SKM-1 treated with dmso at 0.1 percent for 144 hours (cell line): ENCODE results near the gene RPS8.
"Not testable (repeated sequence)": the region's sequence is repeated elsewhere in the genome, so short reads cannot be mapped to it uniquely, and the experiment has no call there.

Experiments
- DNase-seq: peaks from one replicate; lab custom pipeline; 2025; ENCODE audit not compliant: unreplicated experiment; lab: John Stamatoyannopoulos, UW

The RPS8 gene

DNA sequence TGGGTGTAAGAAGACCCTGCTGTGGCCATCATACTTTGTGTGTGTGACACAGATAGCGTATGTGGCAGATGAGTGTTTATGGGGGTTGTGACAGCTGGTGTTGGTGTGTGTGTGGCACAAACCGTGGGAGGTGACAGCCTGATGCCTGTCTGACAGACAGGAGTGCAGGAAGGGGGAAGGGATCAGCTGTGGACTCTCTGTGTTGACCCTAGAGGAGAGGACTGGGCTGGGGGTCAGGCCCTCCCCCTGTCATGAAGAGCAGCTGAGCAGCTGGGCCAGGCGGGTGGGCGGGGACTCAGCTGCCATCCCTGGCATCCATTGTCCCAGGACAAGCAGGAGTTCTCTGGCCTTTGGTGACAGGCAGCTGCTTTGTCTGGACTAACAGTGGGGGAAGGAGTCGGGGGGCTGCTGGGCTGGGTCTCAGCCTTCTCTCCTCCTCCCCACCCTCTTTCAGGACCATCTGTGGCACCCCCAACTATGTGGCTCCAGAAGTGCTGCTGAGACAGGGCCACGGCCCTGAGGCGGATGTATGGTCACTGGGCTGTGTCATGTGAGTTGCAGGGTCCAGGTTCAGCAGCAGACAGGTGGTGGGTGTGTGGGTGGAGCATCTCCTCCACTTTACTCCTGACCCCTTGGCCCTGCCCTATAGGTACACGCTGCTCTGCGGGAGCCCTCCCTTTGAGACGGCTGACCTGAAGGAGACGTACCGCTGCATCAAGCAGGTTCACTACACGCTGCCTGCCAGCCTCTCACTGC is 27.1 kb downstream of the RPS8 start:
- DNase-seq, result no peak

DNA sequence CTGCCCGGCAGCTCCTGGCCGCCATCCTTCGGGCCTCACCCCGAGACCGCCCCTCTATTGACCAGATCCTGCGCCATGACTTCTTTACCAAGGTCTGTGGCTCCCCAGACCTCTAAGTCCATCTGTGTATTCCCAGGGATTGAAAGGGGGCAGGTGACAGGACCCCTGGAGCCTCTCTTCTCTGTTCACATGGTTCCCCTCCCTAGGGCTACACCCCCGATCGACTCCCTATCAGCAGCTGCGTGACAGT is 27.6 kb downstream of the RPS8 start:
- DNase-seq, result no peak

DNA sequence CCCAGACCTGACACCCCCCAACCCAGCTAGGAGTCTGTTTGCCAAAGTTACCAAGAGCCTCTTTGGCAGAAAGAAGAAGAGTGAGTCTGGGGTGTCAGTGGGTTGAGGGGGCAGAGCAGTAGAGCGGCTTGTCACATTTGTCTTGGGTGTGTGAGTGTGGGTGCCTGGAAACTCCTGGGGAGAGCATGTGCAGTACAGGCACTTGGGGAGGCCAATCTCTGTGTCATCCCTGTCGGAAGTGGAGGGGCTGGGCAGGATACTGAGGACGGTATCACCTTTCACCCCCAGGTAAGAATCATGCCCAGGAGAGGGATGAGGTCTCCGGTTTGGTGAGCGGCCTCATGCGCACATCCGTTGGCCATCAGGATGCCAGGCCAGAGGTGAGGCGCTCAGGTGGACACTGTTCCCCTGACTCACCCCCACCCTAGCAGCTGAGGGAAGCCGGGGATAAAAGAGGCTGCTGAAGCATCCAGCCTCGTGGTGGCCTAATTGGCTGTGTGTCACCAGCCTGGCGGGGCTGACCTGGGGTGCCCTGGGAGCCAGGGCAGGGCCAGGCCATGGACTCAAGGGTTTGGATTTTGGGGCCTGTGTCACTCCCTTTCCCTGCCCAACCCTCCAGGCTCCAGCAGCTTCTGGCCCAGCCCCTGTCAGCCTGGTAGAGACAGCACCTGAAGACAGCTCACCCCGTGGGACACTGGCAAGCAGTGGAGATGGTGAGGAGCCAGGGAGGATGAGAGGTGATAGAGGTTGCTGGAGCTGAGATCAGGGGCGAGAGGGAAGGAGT is 28.2 kb downstream of the RPS8 start:
- no peak for DNase-seq

DNA sequence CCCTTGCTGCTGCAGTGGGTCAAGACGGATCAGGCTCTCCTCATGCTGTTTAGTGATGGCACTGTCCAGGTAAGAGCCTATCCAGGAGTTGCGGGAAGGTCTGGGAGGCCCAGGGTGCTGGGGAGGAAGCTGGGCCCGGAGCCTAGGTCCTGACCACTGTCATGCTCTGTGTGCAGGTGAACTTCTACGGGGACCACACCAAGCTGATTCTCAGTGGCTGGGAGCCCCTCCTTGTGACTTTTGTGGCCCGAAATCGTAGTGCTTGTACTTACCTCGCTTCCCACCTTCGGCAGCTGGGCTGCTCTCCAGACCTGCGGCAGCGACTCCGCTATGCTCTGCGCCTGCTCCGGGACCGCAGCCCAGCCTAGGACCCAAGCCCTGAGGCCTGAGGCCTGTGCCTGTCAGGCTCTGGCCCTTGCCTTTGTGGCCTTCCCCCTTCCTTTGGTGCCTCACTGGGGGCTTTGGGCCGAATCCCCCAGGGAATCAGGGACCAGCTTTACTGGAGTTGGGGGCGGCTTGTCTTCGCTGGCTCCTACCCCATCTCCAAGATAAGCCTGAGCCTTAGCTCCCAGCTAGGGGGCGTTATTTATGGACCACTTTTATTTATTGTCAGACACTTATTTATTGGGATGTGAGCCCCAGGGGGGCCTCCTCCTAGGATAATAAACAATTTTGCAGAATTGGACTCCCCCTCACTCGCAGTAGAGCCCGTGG is 30.1 kb downstream of the RPS8 start:
- no peak for DNase-seq

DNA sequence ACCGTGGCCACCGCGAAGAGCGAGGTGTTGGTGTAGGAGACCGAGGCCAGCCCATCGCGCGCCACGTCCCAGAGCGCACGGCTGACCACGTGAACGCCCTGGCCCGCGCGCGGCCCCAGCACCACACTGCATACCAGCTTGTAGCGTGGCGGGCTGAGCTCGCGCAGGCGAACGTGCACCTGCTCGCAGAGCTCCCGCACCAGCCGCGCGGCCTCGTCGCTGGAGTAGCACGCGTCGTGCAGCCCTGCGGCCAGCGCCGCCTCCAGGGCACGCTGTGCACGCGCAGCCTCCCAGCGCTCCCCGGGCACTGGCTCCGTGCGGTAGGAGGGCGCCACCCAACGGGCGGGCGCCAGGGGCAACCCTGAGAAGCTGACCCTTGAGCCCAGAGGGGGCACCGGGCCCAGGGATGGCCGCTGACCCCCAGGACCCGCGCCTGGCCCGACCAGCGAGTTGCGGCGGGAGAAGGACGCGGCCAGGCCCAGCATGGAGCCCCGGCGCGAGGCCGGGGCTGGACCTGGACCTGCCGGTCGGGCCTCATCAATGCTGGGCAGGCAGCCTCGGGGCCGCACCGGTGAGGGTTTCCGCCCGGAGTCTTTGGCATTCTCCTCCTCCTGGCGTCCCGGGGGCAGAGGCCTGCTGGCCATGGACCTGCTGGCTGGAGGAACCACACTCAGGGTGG is 30.8 kb downstream of the RPS8 start:
- no peak for DNase-seq

DNA sequence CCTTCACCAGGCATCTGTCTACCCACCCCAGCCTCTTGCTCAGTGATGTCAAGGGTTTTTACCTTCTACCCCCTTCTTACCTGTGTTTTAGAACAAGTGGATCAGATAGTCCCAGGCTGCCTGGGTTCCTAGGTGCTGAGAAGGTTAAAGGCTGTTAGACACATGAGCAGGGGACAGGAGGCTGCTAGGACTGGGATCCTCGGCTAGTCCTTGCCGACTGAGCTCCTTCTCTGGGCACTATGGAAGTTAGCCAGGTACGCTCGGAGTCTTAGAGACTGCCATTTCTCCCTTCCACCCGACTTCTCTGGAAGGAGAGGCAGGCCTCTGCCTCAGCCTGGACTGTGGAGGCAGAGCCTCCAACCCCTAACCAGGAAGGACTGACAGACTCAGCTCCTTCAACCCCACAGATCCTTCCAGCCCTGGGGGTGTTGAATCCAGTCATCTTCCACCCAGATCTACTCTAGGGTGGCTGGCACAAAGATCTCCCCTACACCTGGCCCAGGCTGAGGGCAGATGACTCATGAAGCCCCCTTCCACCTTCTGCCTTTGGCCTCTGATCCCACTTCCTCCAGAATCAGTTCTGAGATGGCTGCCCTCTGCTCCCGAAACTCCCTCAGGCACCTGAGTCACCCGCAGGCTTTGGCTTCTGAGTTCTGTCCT is 31.5 kb downstream of the RPS8 start, which contains the start of gene DYNLT4:
DYNLT4 (minus strand) TSS at position 648 of the 660 bp plus-strand sequence. CDS start 683 bp downstream, outside the sequence.
- DNase-seq, result no peak

DNA sequence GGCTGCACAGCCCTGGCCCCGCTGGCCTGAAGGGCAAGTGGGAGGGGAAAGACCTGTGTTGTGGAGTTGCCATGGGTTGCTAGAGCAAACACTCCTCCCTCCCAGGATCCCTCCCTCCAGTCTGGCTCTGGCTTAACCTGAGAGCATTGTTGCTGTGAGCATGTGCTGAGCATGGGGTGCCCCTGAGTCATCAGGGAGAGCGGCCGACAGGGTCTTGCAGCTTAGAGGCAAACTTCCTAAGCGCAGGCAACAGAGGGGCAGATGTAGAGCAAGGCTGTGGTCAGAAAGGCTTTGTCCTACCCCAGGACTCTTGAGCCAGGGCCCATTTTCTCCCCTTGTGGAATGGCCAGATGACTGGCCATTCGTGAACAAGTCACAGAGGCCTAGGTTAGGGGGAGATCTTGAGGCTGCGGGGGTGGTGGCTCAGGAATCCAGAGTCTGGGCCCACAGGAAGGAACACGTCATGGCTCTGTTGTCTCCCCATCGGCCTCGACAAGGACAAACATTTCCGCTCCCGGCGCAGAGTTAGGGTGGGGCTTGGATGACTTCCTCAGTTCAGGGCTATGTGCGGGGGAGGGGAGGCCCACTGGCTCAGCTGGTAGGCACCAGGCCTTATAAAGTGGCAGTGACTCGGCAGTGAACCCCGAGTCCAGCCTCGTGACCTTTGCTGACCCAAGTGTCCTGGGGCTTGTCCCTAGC is 32.2 kb downstream of the RPS8 start:
- peak; percentile 92 for DNase-seq

DNA sequence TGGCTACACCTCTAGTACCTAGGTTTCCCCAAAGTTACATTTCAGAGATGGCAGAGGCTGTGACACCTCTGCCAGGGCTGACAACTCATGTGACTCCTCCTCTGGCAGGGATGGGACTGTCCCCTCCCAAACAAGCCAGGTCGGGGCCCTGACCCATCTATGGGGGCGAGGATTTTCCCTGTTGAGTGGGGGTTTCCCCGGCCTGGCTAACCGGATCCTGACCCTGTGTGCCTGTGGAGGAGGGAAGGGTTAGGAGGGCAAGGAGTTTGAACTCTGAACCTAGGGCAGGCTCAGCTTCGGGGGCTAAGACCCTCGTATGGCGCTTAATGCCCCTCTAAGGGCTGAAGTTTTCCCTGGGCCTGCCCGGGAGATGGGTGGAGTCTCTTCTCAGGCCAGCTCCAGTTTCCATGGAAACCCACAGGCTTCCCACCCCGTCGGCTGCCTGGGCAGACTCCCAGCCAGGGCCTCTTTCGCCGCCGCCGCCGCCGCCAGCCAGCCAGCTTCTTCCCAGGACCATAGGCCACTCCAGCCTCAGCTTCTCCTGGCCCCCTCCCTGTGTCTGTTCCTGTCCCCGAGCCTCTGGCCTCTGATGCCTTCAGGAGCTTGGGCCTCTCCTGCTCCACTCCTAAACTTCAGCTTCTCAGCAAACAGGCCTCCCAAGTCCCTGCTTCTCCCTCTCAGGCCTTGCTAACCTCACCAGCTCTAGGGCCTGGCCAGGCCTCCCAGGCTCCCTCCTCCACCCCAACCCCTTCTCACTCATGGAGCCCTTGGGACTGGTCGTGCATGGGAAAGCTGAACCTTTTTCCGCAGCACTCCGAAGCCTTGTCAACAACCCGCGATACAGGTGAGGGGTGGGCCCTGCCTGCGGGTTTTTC is 33.0 kb downstream of the RPS8 start, which contains the start of gene BTBD19:
BTBD19 (plus strand) TSS at position 461 of the 875 bp plus-strand sequence; CDS start at position 759, 298 bp downstream.
- no peak for DNase-seq

DNA sequence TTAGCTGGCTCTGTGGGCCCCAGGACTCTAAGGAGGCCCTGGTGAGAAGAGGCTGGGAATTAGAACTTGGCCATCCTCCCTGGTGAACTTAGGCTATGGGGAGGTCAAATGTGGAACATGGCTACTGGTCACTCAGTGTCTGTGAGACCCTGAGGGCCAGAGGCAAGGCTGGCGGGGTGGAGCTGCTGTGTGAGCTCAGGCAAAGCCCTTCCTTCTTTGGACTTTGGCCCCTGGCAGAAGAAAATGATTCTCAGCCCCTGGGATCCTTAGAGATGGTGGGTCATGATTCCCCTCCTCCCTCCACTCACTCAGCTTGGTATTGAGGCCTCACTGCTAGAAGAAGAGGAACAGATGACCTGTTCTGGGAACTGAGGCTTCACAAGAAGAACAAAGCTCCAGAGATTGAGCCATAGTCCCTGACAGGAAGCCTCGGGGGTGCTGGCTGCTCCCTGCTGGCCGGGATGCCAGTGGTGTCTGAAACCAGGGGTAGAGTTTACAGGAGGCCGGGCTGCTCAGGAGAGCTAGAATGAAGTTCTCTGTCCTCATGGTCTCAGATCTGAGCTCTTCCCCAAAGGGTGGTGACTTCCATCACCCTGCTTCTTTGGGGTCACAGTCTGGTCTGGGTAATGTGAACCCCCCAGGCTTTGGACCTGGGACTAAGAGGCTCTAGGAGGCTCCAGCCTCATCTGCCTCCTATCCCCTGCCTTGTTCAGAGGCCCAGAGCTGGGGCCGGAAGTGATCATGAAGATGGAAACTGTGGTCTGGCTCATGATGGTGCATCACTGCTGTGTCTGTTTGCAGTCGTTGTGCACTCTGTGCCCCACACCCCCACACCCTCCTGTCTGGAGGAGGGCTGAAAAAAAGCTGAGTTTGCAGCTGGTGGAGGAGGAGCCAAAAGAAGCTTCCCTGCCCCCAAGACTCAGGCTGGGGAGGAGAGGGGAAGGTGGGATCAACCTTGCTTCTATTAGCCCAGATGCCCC is 33.9 kb downstream of the RPS8 start:
- peak; percentile 82 for DNase-seq

DNA sequence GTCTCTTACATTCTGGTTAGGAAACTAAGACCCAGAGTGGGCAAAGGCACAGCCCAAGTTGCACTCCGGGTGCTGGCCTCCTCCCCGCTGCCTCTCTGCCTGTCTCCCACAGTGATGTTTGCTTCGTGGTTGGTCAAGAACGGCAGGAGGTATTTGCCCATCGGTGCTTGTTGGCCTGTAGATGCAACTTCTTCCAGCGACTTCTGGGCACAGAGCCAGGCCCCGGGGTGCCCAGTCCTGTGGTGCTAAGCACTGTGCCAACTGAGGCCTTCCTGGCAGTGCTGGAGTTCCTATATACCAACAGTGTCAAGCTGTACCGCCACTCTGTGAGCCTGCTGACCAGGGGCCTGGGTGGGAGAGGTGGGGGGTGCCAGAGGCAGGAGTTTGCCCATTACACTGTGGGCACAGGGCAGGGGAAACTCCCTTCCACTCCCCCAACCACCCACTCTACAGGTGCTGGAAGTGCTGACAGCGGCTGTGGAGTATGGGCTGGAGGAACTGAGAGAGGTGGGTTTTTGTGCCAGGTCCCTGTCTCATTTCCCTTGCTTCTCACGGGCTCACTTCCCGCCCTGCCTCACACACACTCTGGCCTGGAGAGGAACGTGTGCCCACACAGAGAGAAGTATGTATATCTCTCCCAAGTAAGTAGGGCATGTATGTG is 34.9 kb downstream of the RPS8 start:
- DNase-seq, result no peak

DNA sequence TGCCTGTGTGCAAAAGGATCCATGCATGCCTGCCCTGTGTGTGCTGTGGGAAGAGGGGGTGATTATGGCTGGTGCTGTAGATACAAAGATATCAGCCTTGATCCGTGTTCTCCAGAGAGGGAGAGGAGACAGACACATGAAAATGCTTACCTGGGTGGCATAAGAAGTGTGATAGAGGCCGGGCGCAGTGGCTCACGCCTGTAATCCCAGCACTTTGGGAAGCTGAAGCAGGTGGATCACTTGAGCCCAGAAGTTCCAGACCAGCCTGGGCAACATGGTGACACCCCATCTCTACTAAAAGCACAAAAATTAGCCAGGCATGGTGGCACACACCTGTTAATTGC is 35.4 kb downstream of the RPS8 start:
- DNase-seq, result not testable (repeated sequence)

DNA sequence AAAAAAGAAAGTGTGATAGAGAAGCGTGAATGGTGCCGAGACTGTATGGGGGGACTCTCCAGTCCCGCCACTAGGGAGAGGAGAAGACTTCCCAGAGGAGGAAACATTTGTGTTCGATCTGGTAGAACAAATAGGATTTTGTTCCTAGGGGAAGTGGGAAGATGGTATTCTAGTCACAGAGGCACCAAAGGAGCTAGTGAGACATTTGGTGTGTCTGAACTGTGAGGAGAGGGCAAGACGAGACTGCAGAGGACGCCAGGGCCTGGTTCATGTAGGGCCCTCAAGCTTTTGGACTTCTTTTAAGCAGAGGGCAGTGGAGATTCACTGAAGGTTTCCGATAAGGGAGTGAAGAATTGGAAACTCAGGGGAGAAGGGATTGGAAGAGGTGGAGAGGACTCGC is 35.9 kb downstream of the RPS8 start:
- DNase-seq, result no peak

DNA sequence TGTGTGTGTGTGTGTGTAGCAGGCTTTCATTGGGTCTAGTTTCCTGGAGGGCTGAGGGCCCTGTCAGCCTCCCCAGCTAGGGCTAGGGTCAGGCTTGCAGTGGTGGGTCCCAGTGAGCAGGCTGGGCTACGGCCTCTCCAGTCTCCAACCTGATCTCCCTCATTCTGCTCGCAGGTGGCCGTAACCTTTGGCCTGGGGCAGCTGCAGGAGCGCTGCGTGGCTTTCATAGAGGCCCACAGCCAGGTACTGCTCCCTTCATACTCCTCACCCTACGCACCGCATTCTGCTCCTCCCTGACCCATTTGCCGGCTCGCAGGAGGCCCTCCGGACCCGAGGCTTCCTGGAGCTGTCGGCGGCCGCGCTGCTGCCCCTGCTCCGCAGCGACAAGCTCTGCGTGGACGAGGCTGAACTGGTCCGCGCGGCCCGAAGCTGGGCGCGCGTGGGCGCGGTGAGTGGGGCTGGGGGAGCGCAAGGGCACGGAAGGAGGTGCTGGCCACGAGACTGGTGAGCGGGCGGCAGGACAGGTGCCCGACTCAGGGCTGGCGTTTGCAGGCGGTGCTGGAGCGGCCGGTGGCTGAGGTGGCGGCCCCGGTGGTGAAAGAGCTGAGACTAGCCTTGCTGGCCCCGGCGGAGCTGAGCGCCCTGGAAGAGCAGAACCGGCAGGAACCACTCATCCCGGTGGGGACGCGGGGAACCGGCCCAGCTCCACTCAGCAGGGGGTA is 37.6 kb downstream of the RPS8 start:
- no peak for DNase-seq

DNA sequence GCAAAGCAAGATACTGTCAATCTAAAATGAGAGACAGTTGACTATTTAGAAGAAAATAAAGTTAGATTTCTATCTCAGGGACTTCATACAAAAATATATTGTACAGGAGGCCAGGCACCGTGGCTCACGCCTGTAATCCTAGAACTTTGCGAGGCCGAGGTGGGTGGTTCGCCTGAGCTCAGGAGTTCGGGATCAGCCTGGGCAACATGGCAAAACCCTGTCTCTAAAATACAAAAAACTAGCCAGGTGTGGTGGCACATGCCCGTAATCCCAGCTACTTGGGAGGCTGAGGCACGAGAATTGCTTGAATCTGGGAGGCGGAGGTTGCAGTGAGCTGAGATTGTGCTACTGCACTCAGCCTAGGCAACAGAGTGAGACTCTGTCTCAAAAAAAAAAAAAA is 40.6 kb downstream of the RPS8 start:
- not testable (repeated sequence) for DNase-seq

DNA sequence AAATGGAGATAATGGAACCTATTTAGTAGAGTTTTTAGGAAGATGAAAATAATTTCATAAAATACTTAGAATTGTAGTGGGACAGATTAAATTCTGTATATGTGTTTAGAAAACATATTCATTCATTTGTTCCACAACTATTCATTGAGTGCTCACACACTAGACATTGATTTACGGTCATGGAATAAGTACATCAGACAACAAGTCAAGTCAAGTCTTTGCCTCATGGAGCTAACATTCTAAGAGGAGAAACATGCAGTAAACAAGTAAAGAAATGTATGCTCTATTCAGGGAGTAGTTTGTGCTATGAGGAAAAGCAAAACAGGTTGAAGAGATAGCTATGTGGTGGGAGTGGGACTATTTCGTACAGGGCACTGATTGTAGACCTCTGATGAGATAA is 42.0 kb downstream of the RPS8 start:
- no peak for DNase-seq

DNA sequence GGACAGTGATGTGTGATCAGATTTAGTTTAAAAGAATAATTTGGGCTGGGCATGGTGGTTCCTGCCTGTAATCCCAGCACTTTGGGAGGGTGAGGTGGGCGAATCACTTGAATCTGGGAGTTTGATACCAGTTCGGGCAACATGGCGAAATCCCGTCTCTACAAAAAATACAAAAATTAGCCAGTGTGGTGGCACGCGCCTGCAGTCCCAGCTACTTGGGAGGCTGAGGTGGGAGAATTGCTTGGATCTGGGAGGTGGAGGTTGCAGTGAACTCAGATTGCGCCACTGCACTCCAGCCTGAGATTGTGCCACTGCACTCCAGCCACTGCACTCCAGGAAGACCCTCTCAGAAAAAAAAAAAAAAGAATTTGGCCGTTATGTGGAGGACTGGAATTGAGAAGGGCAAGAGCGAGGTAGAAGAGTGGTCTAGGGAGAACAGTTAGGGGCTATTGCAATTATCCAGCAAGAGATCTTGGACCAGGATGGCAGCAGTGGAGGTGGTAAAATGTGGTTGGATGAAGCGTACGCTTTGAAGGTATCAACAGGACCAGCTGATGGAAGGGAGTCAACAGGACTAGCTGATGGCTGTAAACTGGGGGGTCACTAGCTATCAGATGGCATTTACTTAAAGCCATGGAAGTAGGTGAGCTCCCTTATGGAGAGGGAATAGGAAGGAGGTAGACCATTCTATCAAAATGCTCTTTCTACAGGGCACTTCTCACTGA is 42.6 kb downstream of the RPS8 start:
- no peak for DNase-seq
